GM19395 (cell line): ENCODE data around the gene RASSF5.
A peak's percentile ranks its signal among the peaks of the same experiment; 100 is the strongest.

Experiments used
- ATAC-seq: cut with Tn5 transposase; IDR thresholded peaks from one replicate; pipeline ENCODE4 v1.9.1; 2021; ENCODE audit warnings: mild to moderate bottlenecking, moderate library complexity; ENCODE audit not compliant: unreplicated experiment

Gene RASSF5

GRCh38 chr1:206583707-206584648, 76.6 kb downstream of the RASSF5 start:
- no peak for ATAC-seq

DNA sequence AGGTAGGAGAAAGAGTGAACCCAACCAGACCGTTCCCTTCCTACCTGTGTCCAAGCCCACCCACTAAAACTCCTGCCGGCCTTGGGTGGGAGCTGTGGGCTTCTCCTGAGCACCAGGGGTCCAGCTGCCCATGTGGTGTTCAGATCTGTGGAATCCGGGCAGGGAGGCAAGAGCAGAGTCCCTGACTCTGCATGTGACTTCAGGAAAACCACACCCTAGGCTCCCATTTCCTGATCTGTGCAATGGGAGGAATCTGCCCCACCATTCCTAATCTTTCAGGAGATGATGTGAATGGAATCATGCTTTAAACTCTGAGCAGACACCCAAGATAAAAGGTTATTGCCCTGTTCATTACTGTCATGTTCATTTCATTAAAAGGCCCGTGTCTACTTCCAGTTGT, 77.4 kb downstream of the RASSF5 start:
- no peak for ATAC-seq

DNA sequence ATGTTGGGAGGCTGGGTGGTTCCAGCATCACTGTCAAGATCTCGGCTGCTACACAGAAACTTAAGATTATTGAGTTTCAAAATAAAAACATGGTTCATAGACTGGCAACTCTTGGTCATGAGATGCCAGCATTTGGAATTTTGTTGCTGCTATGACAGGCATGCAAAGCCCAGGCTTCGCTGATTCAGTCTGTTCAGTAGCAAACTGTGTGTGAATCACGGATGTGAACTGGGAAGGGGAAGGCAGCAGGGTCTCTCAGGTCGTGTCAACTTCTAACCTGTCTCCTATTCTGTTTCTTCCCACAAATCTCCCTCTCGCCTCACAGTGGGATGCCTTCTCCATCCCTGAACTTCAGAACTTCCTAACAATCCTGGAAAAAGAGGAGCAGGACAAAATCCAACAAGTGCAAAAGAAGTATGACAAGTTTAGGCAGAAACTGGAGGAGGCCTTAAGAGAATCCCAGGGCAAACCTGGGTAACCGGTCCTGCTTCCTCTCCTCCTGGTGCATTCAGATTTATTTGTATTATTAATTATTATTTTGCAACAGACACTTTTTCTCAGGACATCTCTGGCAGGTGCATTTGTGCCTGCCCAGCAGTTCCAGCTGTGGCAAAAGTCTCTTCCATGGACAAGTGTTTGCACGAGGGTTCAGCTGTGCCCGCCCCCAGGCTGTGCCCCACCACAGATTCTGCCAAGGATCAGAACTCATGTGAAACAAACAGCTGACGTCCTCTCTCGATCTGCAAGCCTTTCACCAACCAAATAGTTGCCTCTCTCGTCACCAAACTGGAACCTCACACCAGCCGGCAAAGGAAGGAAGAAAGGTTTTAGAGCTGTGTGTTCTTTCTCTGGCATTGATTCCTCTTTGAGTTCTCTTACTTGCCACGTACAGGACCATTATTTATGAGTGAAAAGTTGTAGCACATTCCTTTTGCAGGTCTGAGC, 79.4 kb downstream of the RASSF5 start:
- ATAC-seq, result no peak

DNA sequence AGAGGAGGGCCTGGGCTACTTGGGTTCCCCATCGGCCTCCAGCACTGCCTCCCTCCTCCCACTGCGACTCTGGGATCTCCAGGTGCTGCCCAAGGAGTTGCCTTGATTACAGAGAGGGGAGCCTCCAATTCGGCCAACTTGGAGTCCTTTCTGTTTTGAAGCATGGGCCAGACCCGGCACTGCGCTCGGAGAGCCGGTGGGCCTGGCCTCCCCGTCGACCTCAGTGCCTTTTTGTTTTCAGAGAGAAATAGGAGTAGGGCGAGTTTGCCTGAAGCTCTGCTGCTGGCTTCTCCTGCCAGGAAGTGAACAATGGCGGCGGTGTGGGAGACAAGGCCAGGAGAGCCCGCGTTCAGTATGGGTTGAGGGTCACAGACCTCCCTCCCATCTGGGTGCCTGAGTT, 80.6 kb downstream of the RASSF5 start:
- no peak for ATAC-seq

- no peak for ATAC-seq
These were observed 81.2 kb downstream of the RASSF5 start for GRCh38 chr1:206588492-206588891.

- no peak for ATAC-seq
These were observed 81.9 kb downstream of the RASSF5 start for GRCh38 chr1:206589206-206589605.

DNA sequence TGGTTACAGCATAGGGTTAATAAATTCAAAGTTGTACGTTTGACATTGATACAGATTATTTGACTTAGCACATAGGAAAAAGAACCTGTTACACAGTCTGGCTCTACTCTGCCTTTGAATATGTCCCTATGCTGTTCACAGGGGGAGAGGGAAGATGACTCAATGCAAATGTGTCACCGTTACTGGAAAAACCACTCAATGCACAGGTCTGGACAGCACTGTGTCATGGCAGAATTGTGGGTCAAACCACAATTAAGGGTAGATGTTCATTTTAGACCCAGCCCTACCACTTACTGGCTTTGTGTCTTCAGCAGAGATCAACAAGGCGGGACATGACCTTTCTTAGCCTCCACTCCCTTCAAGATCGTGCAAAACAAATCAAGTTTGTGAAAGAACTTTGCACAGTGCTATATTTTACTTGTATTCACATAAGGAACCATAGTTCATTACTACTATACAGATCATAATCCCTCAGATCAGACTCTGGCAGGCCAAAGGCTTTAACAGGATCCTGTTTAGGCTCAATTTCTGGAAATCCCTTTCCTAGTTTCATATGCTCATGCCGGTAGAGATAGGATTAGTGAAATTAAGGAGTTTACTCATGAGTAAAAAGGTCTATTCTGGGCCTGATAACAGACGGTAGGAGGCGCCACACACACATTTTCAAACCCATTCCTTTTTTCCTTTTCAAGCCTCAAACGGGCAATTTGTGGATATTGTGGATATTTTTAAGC, 82.9 kb downstream of the RASSF5 start:
- no peak for ATAC-seq

DNA sequence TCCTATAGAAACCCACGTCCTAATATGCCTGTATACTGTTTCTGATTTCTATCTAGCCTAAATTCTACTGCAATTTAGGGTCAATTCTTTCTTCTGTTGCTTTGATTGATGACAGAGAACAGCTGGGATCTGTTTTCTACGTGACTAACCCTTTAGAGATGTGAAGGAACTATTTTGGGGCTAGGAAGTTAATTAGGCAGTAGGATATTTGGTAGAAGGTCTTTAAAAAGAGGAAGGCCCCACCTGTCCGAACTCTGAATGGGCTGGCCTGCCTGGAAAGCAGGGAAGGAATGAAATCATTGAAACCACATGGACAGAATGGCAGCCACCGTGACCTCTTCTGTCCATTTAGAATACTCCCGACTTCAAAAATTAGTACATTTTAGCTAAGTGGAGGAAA, 83.9 kb downstream of the RASSF5 start:
- no peak for ATAC-seq

GRCh38 chr1:206591696-206592095, 84.4 kb downstream of the RASSF5 start:
- no peak for ATAC-seq

- ATAC-seq, result no peak
These were observed 86.1 kb downstream of the RASSF5 start for GRCh38 chr1:206593351-206593925.

- ATAC-seq, result no peak
These were observed 88.4 kb downstream of the RASSF5 start for GRCh38 chr1:206595581-206596318.

- no peak for ATAC-seq
These were observed 89.0 kb downstream of the RASSF5 start for GRCh38 chr1:206596319-206596666.

DNA sequence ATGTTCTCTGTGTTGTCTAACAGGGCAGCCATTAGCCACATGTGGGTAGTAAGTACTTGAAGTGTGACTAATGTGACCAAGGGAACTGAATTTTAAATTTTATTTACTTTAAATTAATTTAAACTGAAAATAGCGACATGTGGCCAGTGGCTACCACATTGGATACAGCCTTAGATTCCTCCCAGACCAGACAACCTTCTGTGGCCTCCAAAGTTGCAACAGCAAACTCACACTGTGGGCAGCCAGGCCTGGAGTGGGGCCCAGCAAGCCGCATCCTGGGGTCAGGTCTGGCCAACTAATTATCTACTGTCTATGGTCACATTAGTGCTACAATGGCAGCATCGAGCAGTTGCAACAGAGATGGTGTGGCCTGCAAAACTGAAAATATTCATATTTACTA, 93.2 kb downstream of the RASSF5 start:
- ATAC-seq, result no peak

GRCh38 chr1:206604861-206605260, 97.5 kb downstream of the RASSF5 start:
- ATAC-seq, result no peak

- ATAC-seq, result no peak
These were observed 99.5 kb downstream of the RASSF5 start for GRCh38 chr1:206606867-206607266.

- no peak for ATAC-seq
These were observed 100.9 kb downstream of the RASSF5 start for GRCh38 chr1:206608108-206608698.

- ATAC-seq, result no peak
These were observed 102.1 kb downstream of the RASSF5 start for GRCh38 chr1:206609229-206609991.

DNA sequence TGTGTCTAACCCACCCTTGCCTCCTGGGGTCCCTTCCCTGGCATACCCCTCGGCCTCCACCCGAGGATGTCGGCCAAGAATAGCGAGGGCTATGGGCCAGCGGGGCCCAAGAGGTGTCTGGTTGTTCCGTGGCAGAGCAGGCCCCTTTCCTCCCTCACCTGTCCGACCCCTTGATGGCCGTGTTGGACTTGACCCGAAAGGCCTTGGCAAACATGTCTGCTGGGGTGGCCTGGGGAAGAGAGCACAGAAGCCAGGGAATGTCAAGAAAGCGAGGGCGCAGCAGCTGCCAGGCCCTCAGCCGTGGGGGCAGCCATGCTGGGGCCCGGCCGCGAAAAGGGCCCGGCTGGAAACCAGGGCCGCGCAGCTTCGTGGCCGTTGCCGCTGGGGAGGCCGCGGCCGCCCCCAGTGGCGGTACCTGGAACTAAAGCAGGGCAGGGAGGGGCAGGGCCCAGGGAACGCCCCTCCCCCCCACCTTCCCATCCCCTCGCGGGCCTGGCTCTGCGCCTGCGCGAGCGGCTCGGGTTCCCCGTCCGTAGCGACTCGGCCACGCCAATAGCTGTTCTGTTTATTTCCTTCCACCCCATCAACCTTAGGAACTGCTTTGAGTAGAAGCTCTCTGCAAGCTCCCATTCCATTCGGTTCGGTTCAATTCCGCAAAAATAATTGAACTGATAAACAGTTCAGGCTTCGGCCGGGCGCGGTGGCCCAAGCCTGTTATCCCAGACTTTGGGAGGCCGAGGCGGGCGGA, 105.0 kb downstream of the RASSF5 start, which contains the start of gene EIF2D:
Gene EIF2D (minus strand): TSS at position 337 of the 748 bp plus-strand sequence. CDS start 123 bp downstream, at position 214.
- ATAC-seq, result peak; percentile 85
